ENCODE results near the gene LSR. TPM values are rescaled to one million over a fixed set of nuclear protein-coding genes. Genes with fewer than 3 reads are reported as not detected.

The LSR gene
- total RNA-seq, 1 experiment from 2014 or later = 152 TPM

- H3K4me1 ChIP-seq (ENCODE audit: insufficient read depth, low read length) = no peaks in the 10 kb centered on the region; the same call in 1 of the 2 replicates
- H3K9me3 ChIP-seq (ENCODE audit: control insufficient read depth, low read depth, low read length) = no peaks in the 10 kb centered on the region
- no peak overlapping the region for H2BK120ac ChIP-seq (ENCODE audit: low read depth, low read length, poor library complexity, severe bottlenecking)
- Mint-ChIP-seq H3K27me3 (ENCODE audit: low read depth) (peaks cover 2% of the 10 kb centered on the region), H3K4me1 (peaks cover 9 to 23% of the 10 kb centered on the region in 2 experiments), H3K36me3 (ENCODE audit: insufficient read depth in 1 of 3, low read depth in 3 of 3) (no peaks in the 10 kb centered on the region; a peak in 2 of 7 replicates), H3K9me3 (no peaks in the 10 kb centered on the region; a peak in 1 of 5 replicates), H3K27ac (no peak overlapping the region), H3K4me3 (no peak overlapping the region)
- H4K8ac ChIP-seq (replicated peaks; ENCODE audit: insufficient read length, low read depth, low read length) = no peak overlapping the region
- H3K79me1 ChIP-seq (ENCODE audit: insufficient read depth, low read depth, low read length, poor library complexity, severe bottlenecking) = no peaks in the 10 kb centered on the region
- peak; percentile 80 for DNase-seq
- no peaks in the 10 kb centered on the region for H3K23me2 ChIP-seq (ENCODE audit: insufficient read length, low read depth, low read length, poor library complexity, severe bottlenecking)
- H2BK20ac ChIP-seq (ENCODE audit: low read depth, low read length, poor library complexity, severe bottlenecking) = no peak overlapping the region
- H4K20me1 ChIP-seq (ENCODE audit: control insufficient read depth, insufficient read depth, insufficient read length) = no peaks in the 10 kb centered on the region
- H3K23ac ChIP-seq (ENCODE audit: insufficient read length, low read depth, low read length) = no peak overlapping the region
- no peak overlapping the region for H2BK15ac ChIP-seq (ENCODE audit: low read depth, low read length)
- no peak overlapping the region for H3K4ac ChIP-seq (ENCODE audit: low read depth, low read length)
- H4K5ac ChIP-seq (ENCODE audit: insufficient read length, low read depth, low read length) = no peak overlapping the region
- no peaks in the 10 kb centered on the region for H3K27me3 ChIP-seq (ENCODE audit: insufficient read depth, low read length)
- H3T11ph ChIP-seq (ENCODE audit: low read length) = no peak overlapping the region
- H3K27ac ChIP-seq (ENCODE audit: insufficient read length, low read depth, low read length) = no peak overlapping the region
- TF ChIP-seq CTCF (conservative IDR thresholded peaks at IDR 0.05) = peak; percentile 54
- no peaks in the 10 kb centered on the region for H3K79me2 ChIP-seq (ENCODE audit: insufficient read depth, low read length)
- H4K91ac ChIP-seq (ENCODE audit: insufficient read length, low read depth, low read length) = no peak overlapping the region
- no CpG with 5 or more reads among the region's 41 CpGs for WGBS (ENCODE audit: extremely low coverage, insufficient read length, low lambda C conversion rate)
- H3K56ac ChIP-seq (ENCODE audit: insufficient read length, low read depth, low read length) = no peak overlapping the region
- H2BK12ac ChIP-seq (ENCODE audit: insufficient read length, low read depth, low read length) = no peak overlapping the region
- no peak overlapping the region; the same call in 1 of the 2 replicates for H3K14ac ChIP-seq (ENCODE audit: insufficient read depth, low read length)
- H3K9ac ChIP-seq (ENCODE audit: extremely low read depth, insufficient read length, low read length) = no peak overlapping the region
- H2AFZ ChIP-seq (ENCODE audit: low read length) = no peak overlapping the region
- no peak overlapping the region for H3K4me2 ChIP-seq (ENCODE audit: insufficient read depth, insufficient read length, low read length)
- no peak overlapping the region for H2BK5ac ChIP-seq (ENCODE audit: insufficient read length, low read length)
- H3K18ac ChIP-seq (ENCODE audit: insufficient read length, low read depth, low read length) = no peak overlapping the region
- no peak overlapping the region for H2AK5ac ChIP-seq (ENCODE audit: insufficient read length, low read length)
These were observed 23.9 kb upstream of the LSR start for GRCh38 chr19:35224681-35225571.
